Activated naive CD4-positive, alpha-beta T cell treated with anti-CD3 and anti-CD28 coated beads, Interleukin-2, amount 50 U/mL, for 72 hours (primary cell): Measurements from ENCODE around the gene CUEDC2. TPM values are rescaled to one million over a fixed set of nuclear protein-coding genes. Genes with fewer than 3 reads are reported as not detected.

Source experiments
- ATAC-seq, 2 donors: fragments of 150-1000 bp; cut with Tn5 transposase; 2 replicates each; pipeline ENCODE4 v1.10.0; 2021; ENCODE audit warnings: mild to moderate bottlenecking in 2 of 2, moderate library complexity in 2 of 2
- DNase-seq, 2 donors: peaks; one replicate each; pipeline ENCODE4 v3.0.0; 2021 to 2022; ENCODE audit warnings: low spot score in 2 of 2
- H3K27ac Mint-ChIP-seq, 2 donors: one replicate each; pipeline ENCODE4 v1.8.0; 2022; ENCODE audit warnings: mild to moderate bottlenecking in 2 of 2, mixed read lengths in 2 of 2
- H3K36me3 Mint-ChIP-seq, 2 donors: one replicate each; pipeline ENCODE4 v1.8.0; 2022; ENCODE audit warnings: mixed read lengths in 2 of 2
- H3K9me3 Mint-ChIP-seq, 2 donors: one replicate each; pipeline ENCODE4 v1.8.0; 2022; ENCODE audit warnings: mixed read lengths in 2 of 2
- total RNA-seq, 2 donors: library from RNA; stranded (reverse); gene quantifications; one replicate each; pipeline ENCODE4 v1.2.3, GENCODE V29; 2022

CUEDC2 gene
- total RNA-seq, 2 donors from 2014 or later = 38.7 to 73.9 TPM

DNA sequence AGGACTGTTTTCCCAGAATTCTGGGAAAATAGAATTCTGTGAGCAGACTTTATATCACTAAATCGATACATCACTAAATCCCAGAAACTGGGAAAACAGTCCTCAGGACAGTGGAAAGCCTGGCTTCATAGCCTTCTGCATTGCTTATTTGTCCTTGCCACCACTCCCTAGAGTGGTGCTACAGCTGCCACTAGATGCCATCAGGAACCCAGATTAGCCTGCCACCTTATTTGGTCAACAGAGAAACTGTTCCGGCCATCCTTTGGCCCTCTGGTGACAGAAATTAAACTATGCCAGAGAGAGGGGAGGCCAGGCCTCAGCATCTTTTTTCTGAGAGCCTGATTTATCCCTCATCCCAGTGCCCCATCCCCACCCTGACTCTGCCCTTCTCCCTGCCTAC, 56.5 kb downstream of the CUEDC2 start:
- no peak for ATAC-seq
- Mint-ChIP-seq H3K36me3 (peaks cover 7 to 9% of the 10 kb centered on the region in 2 donors), H3K27ac (no peak overlapping the region), H3K9me3 (no peaks in the 10 kb centered on the region)
- no peak for DNase-seq

DNA sequence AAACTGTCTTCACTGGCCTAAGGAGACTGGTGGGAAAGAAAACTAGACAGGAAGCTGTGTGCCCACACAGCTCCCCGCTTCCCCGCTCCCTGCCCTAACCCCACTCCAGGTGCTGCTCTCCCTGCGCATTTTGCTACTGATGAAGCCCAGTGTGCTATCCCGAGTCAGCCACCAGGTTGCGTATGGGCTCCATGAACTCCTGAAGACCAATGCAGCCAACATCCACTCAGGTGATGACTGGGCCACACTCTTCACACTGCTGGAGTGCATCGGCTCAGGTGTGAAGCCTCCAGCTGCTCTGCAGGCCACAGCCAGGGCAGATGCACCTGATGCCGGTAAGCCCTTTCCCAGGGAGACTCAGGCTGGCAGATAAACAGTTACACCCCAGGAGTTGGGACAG, 57.1 kb downstream of the CUEDC2 start:
- ATAC-seq = peak in 1 of 2 donors; percentile 30
- Mint-ChIP-seq H3K27ac (peak overlapping the region in 1 of 2 donors; percentile 55), H3K9me3 (no peaks in the 10 kb centered on the region), H3K36me3 (peaks cover 13 to 15% of the 10 kb centered on the region in 2 donors)
- no peak for DNase-seq

Other genes starting within 250 kb of the CUEDC2 start
- gene ELOVL3, start 206.3 kb downstream of the CUEDC2 start, total RNA-seq = under 1 TPM in 1 of 2 donors, not detected in 1; 0.50 TPM
- gene PITX3, start 191.1 kb downstream of the CUEDC2 start, total RNA-seq = not detected
- gene GBF1, start 187.0 kb downstream of the CUEDC2 start, total RNA-seq = 10 to 100 TPM; 32.1 to 44.2 TPM
- 100 to 1,000 TPM; 213 to 251 TPM for gene NFKB2, start 36.9 kb downstream of the CUEDC2 start, total RNA-seq
- gene PSD, start 13.8 kb downstream of the CUEDC2 start, total RNA-seq = 10 to 100 TPM in 1 of 2 donors, 1 to 10 TPM in 1; 8.7 to 13.3 TPM
- gene FBXL15, start 11.7 kb downstream of the CUEDC2 start, total RNA-seq = 10 to 100 TPM; 12.9 to 27.4 TPM
- gene C10orf95, start 19.0 kb upstream of the CUEDC2 start, total RNA-seq = under 1 TPM in 1 of 2 donors, not detected in 1; 0.30 TPM
- gene ACTR1A, start 70.1 kb upstream of the CUEDC2 start, total RNA-seq = 10 to 100 TPM; 48.9 to 97.4 TPM
- gene SUFU, start 71.4 kb upstream of the CUEDC2 start, total RNA-seq = 1 to 10 TPM; 9.1 to 9.9 TPM
- 10 to 100 TPM; 22.9 to 47.3 TPM for gene TRIM8, start 211.9 kb upstream of the CUEDC2 start, total RNA-seq